Nephron progenitor cell (in vitro differentiated cells): ENCODE measurements around the gene NES.

Source experiments
- DNase-seq: peaks from one replicate; pipeline ENCODE4 v3.0.0; 2021
- H3K27ac Mint-ChIP-seq: 2 replicates; pipeline ENCODE4 v1.8.0; 2021; ENCODE audit warnings: mild to moderate bottlenecking, moderate library complexity, mixed read lengths
- H3K27me3 Mint-ChIP-seq: 2 replicates; pipeline ENCODE4 v1.8.0; 2021; ENCODE audit warnings: mild to moderate bottlenecking, low read depth, mixed read lengths; ENCODE audit not compliant: poor library complexity
- H3K36me3 Mint-ChIP-seq: 2 replicates; pipeline ENCODE4 v1.8.0; 2021; ENCODE audit warnings: low read depth, mixed read lengths
- H3K4me1 Mint-ChIP-seq: 2 replicates; pipeline ENCODE4 v1.8.0; 2021; ENCODE audit warnings: mixed read lengths
- H3K4me3 Mint-ChIP-seq: 2 replicates; pipeline ENCODE4 v1.8.0; 2021; ENCODE audit warnings: mild to moderate bottlenecking, moderate library complexity, mixed read lengths
- H3K9me3 Mint-ChIP-seq: 2 replicates; pipeline ENCODE4 v1.8.0; 2021; ENCODE audit warnings: mild to moderate bottlenecking, moderate library complexity, mixed read lengths
- CTCF ChIP-seq: fragments of 200-600 bp; sonication (generic); IDR thresholded peaks from 2 replicates; pipeline ENCODE4 v1.5.0; 2021; ENCODE audit warnings: antibody characterized with exemption

NES gene

GRCh38 chr1:156705321-156705917 is 28.2 kb upstream of the NES start, which contains the start of gene CRABP2:
TSS of gene CRABP2 (minus strand) at chr1:156705583. CDS start at chr1:156705446, 137 bp downstream.
- Mint-ChIP-seq H3K27ac (peak within 1 kb of the TSS; percentile 99), H3K4me1 (peaks cover 82% of the 10 kb centered on the region), H3K4me3 (peak within 1 kb of the TSS; percentile 95), H3K27me3 (peaks cover 3% of the 10 kb centered on the region), H3K36me3 (peaks cover 26% of the 10 kb centered on the region), H3K9me3 (no peaks in the 10 kb centered on the region)
- DNase-seq: peak; percentile 73
- no peak for TF ChIP-seq CTCF

- peak overlapping the region; percentile 95 for H3K4me3 Mint-ChIP-seq
- H3K27ac Mint-ChIP-seq: peak overlapping the region; percentile 98
- H3K9me3 Mint-ChIP-seq: no peaks in the 10 kb centered on the region
- no peak for TF ChIP-seq CTCF
- H3K27me3 Mint-ChIP-seq: peaks cover 3% of the 10 kb centered on the region
- H3K4me1 Mint-ChIP-seq: peaks cover 82% of the 10 kb centered on the region
- peaks cover 31% of the 10 kb centered on the region for H3K36me3 Mint-ChIP-seq
- DNase-seq: peak; percentile 50
These were observed 27.7 kb upstream of the NES start for GRCh38 chr1:156704930-156705320.

- peak overlapping the region; percentile 95 for H3K4me3 Mint-ChIP-seq
- TF ChIP-seq CTCF: no peak
- DNase-seq: no peak
- peaks cover under 1% of the 10 kb centered on the region for H3K27me3 Mint-ChIP-seq
- peaks cover 82% of the 10 kb centered on the region for H3K4me1 Mint-ChIP-seq
- H3K9me3 Mint-ChIP-seq: no peaks in the 10 kb centered on the region
- peaks cover 38% of the 10 kb centered on the region for H3K36me3 Mint-ChIP-seq
- peak overlapping the region; percentile 62 for H3K27ac Mint-ChIP-seq
These were observed 27.0 kb upstream of the NES start for GRCh38 chr1:156704166-156704711.

GRCh38 chr1:156703741-156704140 is 26.5 kb upstream of the NES start:
- Mint-ChIP-seq H3K4me1 (peaks cover 82% of the 10 kb centered on the region), H3K27ac (peak overlapping the region; percentile 62), H3K9me3 (no peaks in the 10 kb centered on the region), H3K27me3 (no peaks in the 10 kb centered on the region), H3K36me3 (peaks cover 43% of the 10 kb centered on the region), H3K4me3 (peak overlapping the region; percentile 95)
- no peak for DNase-seq
- no peak for TF ChIP-seq CTCF

GRCh38 chr1:156703336-156703735 is 26.1 kb upstream of the NES start:
- no peaks in the 10 kb centered on the region for H3K9me3 Mint-ChIP-seq
- peak overlapping the region; percentile 95 for H3K4me3 Mint-ChIP-seq
- TF ChIP-seq CTCF: no peak
- no peak for DNase-seq
- H3K27me3 Mint-ChIP-seq: no peaks in the 10 kb centered on the region
- H3K36me3 Mint-ChIP-seq: peaks cover 47% of the 10 kb centered on the region
- H3K27ac Mint-ChIP-seq: peak overlapping the region; percentile 98
- H3K4me1 Mint-ChIP-seq: peaks cover 82% of the 10 kb centered on the region
